K562 (cell line): ENCODE measurements around the gene ABI3BP. TPM values are rescaled to one million over a fixed set of nuclear protein-coding genes. Genes with fewer than 3 reads are reported as not detected.

Experiments
- ATAC-seq: fragments of 200-7000 bp; cut with Tn5 transposase; 3 replicates; pipeline ENCODE4 v1.9.1; 2020; ENCODE audit warnings: moderate library complexity
- BruUV-seq: library from RNA; stranded (reverse); fragments of 400-500 nt; replicated peaks from 2 replicates; lab custom pipeline; 2021; lab: Mats Ljungman, UMichigan
- CTCF ChIA-PET: fragments of 300-600 bp; formaldehyde crosslinking; extraction: SDS; loops from one replicate; lab custom pipeline; 2021; ENCODE audit warnings: low intra/inter-chr PET ratio; lab: Yijun Ruan, JAX
- POLR2A ChIA-PET: fragments of 300-600, 350-650 bp; sonication (Branson Sonifier 250); formaldehyde crosslinking; extraction: SDS; loops from one replicate; lab custom pipeline; 2021; ENCODE audit warnings: antibody characterized with exemption, inconsistent platforms; lab: Yijun Ruan, JAX
- DNase-seq, 4 experiments: peaks; one replicate each; pipeline versions ENCODE4 v3.0.0 to v3.0.0-alpha.2; 2011 to 2018; ENCODE audit warnings: low spot score in 3 of 4, mixed read lengths in 3 of 4; ENCODE audit errors: extremely low read depth in 1 of 4
- FAIRE-seq: peaks from 2 replicates; lab custom pipeline; 2011; peaks lifted over from hg19 to GRCh38; lab: Jason Lieb, UNC
- H2AFZ ChIP-seq: 2 replicates; pipeline ENCODE4 v1.6.0; 2011; ENCODE audit warnings: low read depth, low read length, control low read depth, inconsistent platforms
- H3K27ac ChIP-seq: fragments of 200-600 bp; 3 replicates; pipeline ENCODE4 v1.8.0; 2011; ENCODE audit warnings: low read depth, mild to moderate bottlenecking, control low read depth, inconsistent platforms, low read length, moderate library complexity, mixed read lengths; ENCODE audit errors: extremely low read depth
- H3K27me3 ChIP-seq, 2 experiments: fragments of 300-600 bp in 1 of 2; 2 replicates in 1 of 2; 3 replicates in 1 of 2; pipeline versions ENCODE4 v1.6.0 to v1.8.0; 2011; ENCODE audit warnings: inconsistent platforms in 2 of 2, low read length in 2 of 2, mild to moderate bottlenecking in 1 of 2, mixed read lengths in 1 of 2, moderate library complexity in 1 of 2; ENCODE audit not compliant: control insufficient read depth in 2 of 2, insufficient read depth in 2 of 2
- H3K36me3 ChIP-seq: fragments of 300-600 bp; 3 replicates; pipeline ENCODE4 v1.8.0; 2011; ENCODE audit warnings: mild to moderate bottlenecking, low read length, inconsistent platforms; ENCODE audit not compliant: control insufficient read depth, insufficient read depth
- H3K4me1 ChIP-seq, 2 experiments: fragments of 200-600 bp in 1 of 2; replicated peaks in 1 of 2; 2 replicates in 1 of 2; 3 replicates in 1 of 2; pipeline versions ENCODE4 v1.5.1 to v1.8.0; 2011; ENCODE audit warnings: inconsistent platforms in 2 of 2, low read length in 2 of 2, mild to moderate bottlenecking in 1 of 2, mixed read lengths in 1 of 2, moderate library complexity in 1 of 2; ENCODE audit not compliant: control insufficient read depth in 2 of 2, insufficient read depth in 2 of 2
- H3K4me2 ChIP-seq: 2 replicates; pipeline ENCODE4 v1.6.1; 2011; ENCODE audit warnings: low read length, control low read depth, inconsistent platforms, mixed read lengths; ENCODE audit not compliant: insufficient read depth
- H3K4me3 ChIP-seq: fragments of 200-600 bp; sonication (generic), shearing (Covaris generic); 2 replicates; pipeline ENCODE4 v1.5.1; 2016; ENCODE audit warnings: control low read depth, inconsistent platforms
- H3K79me2 ChIP-seq: fragments of 200-600 bp; 3 replicates; pipeline ENCODE4 v1.8.0; 2011; ENCODE audit warnings: low read length, inconsistent platforms; ENCODE audit not compliant: control insufficient read depth, insufficient read depth
- H3K9ac ChIP-seq, 2 experiments: 2 replicates each; pipeline versions ENCODE4 v1.6.0 to v1.6.1; 2011; ENCODE audit warnings: low read depth in 2 of 2, low read length in 2 of 2, control low read depth in 1 of 2, inconsistent platforms in 1 of 2, mild to moderate bottlenecking in 1 of 2, mixed read lengths in 1 of 2; ENCODE audit not compliant: insufficient read depth in 1 of 2
- H3K9me1 ChIP-seq: one replicate; pipeline ENCODE4 v1.6.0; 2011; ENCODE audit warnings: inconsistent platforms, mild to moderate bottlenecking, low read length, moderate library complexity; ENCODE audit not compliant: control insufficient read depth, insufficient read depth
- H3K9me3 ChIP-seq: replicated peaks from 2 replicates; pipeline ENCODE4 v1.5.1; 2011; ENCODE audit warnings: low read depth, low read length, inconsistent platforms; ENCODE audit not compliant: control insufficient read depth, insufficient read depth
- H4K20me1 ChIP-seq: replicated peaks from 2 replicates; pipeline ENCODE4 v1.6.1; 2011; ENCODE audit warnings: low read length, inconsistent platforms, mixed read lengths; ENCODE audit not compliant: control insufficient read depth, insufficient read depth
- BMI1 ChIP-seq: fragments of 150-350 bp; IDR thresholded peaks from 2 replicates; pipeline ENCODE4 v1.6.1; 2014; ENCODE audit warnings: low read length
- PHF20 ChIP-seq: fragments of 450-650 bp; IDR thresholded peaks from 2 replicates; pipeline ENCODE4 v1.6.1; 2018; ENCODE audit not compliant: partially characterized antibody
- SMARCC2 ChIP-seq: fragments of 450-650 bp; IDR thresholded peaks from 2 replicates; pipeline ENCODE4 v1.6.1; 2017; ENCODE audit warnings: antibody characterized with exemption, moderate library complexity, mild to moderate bottlenecking, low read depth
- TAF15 ChIP-seq: fragments of 200-400 bp; formaldehyde crosslinking; IDR thresholded peaks from 2 replicates; pipeline ENCODE4 v1.6.1; 2017; ENCODE audit warnings: mild to moderate bottlenecking, low read depth, low read length, moderate library complexity
- ZNF274 ChIP-seq: IDR thresholded peaks from 2 replicates; pipeline ENCODE4 v1.6.1; 2011; ENCODE audit warnings: low read depth, mild to moderate bottlenecking, low read length, moderate library complexity, borderline replicate concordance
- WGBS: fragments of 100-300 bp; shearing (Covaris generic); methylation state at CpG from one replicate; pipeline ENCODE4 v1.1.6; 2016; ENCODE audit warnings: low coverage, mixed read lengths; ENCODE audit not compliant: insufficient coverage; ENCODE audit errors: missing lambda C conversion rate; 5-methylcytosine and 5-hydroxymethylcytosine counted together
- in situ Hi-C: fragments of 300-500 bp; cut with MboI; formaldehyde crosslinking; loops from 4 replicates; pipeline ENCODE4 v1.15.0; 2018; ENCODE audit warnings: inconsistent platforms, mixed read lengths
- intact Hi-C: fragments of 100-400 bp; cut with micrococcal nuclease; formaldehyde crosslinking; loops from 2 replicates; pipeline ENCODE4 v1.14.2; 2022
- polyA plus RNA-seq, 8 experiments: library from polyadenylated mRNA; depleted of rRNA in 4 of 8; stranded (reverse) in 5 of 8; unstranded in 3 of 8; fragments of >200 nt; fragmentation: Nextera tagmentation in 2 of 8; fragmentation: Illumina TruSeq in 1 of 8; extraction: Ambion mirVana in 2 of 8; extraction: Trizol in 1 of 8; gene quantifications; 2 replicates each; pipeline versions ENCODE4 v1.2.1 to v1.2.3, GENCODE V29; 2011 to 2014; ENCODE audit warnings: inconsistent platforms in 1 of 8, missing spikeins in 1 of 8
- total RNA-seq, 7 experiments: library from RNA; depleted of rRNA in 6 of 7; stranded (reverse); fragments of >200 nt in 6 of 7; fragmentation: Illumina TruSeq in 2 of 7; extraction: Trizol in 2 of 7; gene quantifications; 2 replicates each; pipeline versions ENCODE4 v1.2.1 to v1.2.3, GENCODE V29; 2011 to 2021; ENCODE audit warnings: low replicate concordance in 1 of 7

Gene ABI3BP
- total and polyA plus RNA-seq, 9 of the 15 experiments (the other 6 are each of a cell fraction or from before 2014, with no cell fraction given), result 0.01 to 0.24 (median 0.06) TPM; not detected in 5

- H2AFZ ChIP-seq, result no peak overlapping the region
- intact Hi-C loops (no loop called here), in situ Hi-C loops (no loop called here)
- DNase-seq, result no peak
- H3K9me3 ChIP-seq, result no peaks in the 10 kb centered on the region
- 2% methylated on average over 3 of the region's 3 CpGs for whole genome bisulfite sequencing
- no peak overlapping the region for H3K9ac ChIP-seq
- no peaks in the 10 kb centered on the region for H3K79me2 ChIP-seq
- no peaks in the 10 kb centered on the region; a peak in 2 of 5 replicates for H3K27me3 ChIP-seq
- no peak overlapping the region for H3K4me2 ChIP-seq
- H4K20me1 ChIP-seq, result no peaks in the 10 kb centered on the region
- ChIA-PET CTCF (no interaction called here), POLR2A (no interaction called here)
- BruUV-seq, result no TSS peak
- H3K9me1 ChIP-seq, result no peaks in the 10 kb centered on the region
- H3K36me3 ChIP-seq, result no peaks in the 10 kb centered on the region
- H3K27ac ChIP-seq, result no peak overlapping the region
- no peaks in the 10 kb centered on the region for H3K4me1 ChIP-seq
- no peak for TF ChIP-seq SMARCC2
- ATAC-seq, result no peak
- FAIRE-seq, result no peak
- H3K4me3 ChIP-seq, result no peak overlapping the region
These were observed 143.1 kb downstream of the ABI3BP start for GRCh38 chr3:100850156-100850555.

DNA sequence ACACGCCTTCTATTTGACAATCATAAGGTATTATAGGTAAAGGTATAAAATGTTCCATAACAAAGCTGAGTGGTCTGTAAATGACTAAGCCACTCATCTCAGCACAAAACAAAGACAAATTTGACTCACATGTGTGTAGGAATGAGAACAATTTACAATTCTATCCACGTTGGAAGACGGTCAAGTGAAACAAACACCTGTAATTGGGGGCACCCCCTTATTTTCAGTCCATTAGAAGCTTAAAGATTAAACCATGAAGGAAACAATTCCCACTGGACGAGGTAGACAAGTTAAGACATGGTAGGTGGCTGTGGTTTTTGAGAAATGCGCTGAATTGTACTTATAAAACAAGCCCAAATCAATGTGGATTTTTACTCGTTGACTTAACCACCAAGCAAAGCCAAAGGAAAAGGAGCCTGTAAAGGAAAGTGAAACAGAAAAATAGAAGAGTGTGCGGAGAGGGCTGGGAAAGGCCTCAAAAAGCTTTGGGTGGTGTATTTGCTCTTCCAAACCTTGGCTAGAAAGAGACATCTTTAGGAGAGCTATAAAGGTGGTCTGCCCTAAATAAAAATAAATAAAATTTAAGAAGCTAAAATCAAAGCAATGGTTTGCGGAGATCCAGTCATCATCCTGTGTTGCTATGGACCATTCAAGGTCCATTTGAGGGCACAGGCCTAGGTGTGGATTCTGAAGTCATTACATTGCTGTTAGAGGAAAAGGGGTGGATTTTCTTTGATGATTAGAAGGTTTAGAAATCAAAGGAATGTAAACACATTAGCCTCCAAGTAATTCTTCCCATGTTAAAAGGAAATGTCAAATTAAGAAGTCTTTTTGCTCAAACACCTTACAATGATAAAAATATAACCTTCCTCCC, 148.9 kb downstream of the ABI3BP start:
- no peaks in the 10 kb centered on the region for H4K20me1 ChIP-seq
- intact Hi-C loops (no loop called here), in situ Hi-C loops (no loop called here)
- ChIA-PET POLR2A (no interaction called here), CTCF (no interaction called here)
- WGBS, result 1% methylated on average over 7 of the region's 8 CpGs
- peaks cover 0 to 2% of the 10 kb centered on the region in 2 experiments; a peak in 1 of 5 replicates for H3K27me3 ChIP-seq
- H3K9ac ChIP-seq, result no peak overlapping the region
- H3K9me1 ChIP-seq, result no peaks in the 10 kb centered on the region
- TF ChIP-seq PHF20 (no peak), TAF15 (no peak), ZNF274 (no peak), BMI1 (0 out of 2 replicates have a peak, but pooled peaks have one; percentile 3)
- H3K4me3 ChIP-seq, result no peak overlapping the region
- no peak for FAIRE-seq
- no peaks in the 10 kb centered on the region for H3K4me1 ChIP-seq
- no peaks in the 10 kb centered on the region for H3K9me3 ChIP-seq
- no peak for ATAC-seq
- H3K27ac ChIP-seq, result no peak overlapping the region
- BruUV-seq, result no TSS peak
- H3K4me2 ChIP-seq, result no peak overlapping the region
- no peak for DNase-seq
- no peaks in the 10 kb centered on the region for H3K79me2 ChIP-seq
- H3K36me3 ChIP-seq, result no peaks in the 10 kb centered on the region
- H2AFZ ChIP-seq, result no peak overlapping the region
